H1 (cell line): Measurements from ENCODE around the gene PLEKHG4. TPM values are rescaled to one million over a fixed set of nuclear protein-coding genes. Genes with fewer than 3 reads are reported as not detected.

Experiments
- CTCF ChIA-PET: fragments of 300-600 bp; sonication (Branson Sonifier 250); formaldehyde crosslinking; loops from one replicate; lab custom pipeline; 2021; ENCODE audit not compliant: partially characterized antibody; lab: Charles Lee
- POLR2A ChIA-PET: fragments of 300-600 bp; sonication (Branson Sonifier 250); formaldehyde crosslinking; loops from one replicate; lab custom pipeline; 2021; ENCODE audit warnings: inconsistent platforms; ENCODE audit not compliant: partially characterized antibody; lab: Charles Lee
- DNase-seq, 2 experiments: peaks; one replicate each; pipeline versions ENCODE4 v3.0.0 to v3.0.0-alpha.2; 2010 to 2022; ENCODE audit warnings: low spot score in 2 of 2, low read depth in 1 of 2, mixed read lengths in 1 of 2
- FAIRE-seq: peaks from 2 replicates; lab custom pipeline; 2011; peaks lifted over from hg19 to GRCh38; lab: Jason Lieb, UNC
- H2AFZ ChIP-seq: 2 replicates; pipeline ENCODE4 v1.8.1; 2012; ENCODE audit warnings: low read length, inconsistent platforms
- H2AK5ac ChIP-seq: 2 replicates; pipeline ENCODE4 v1.6.1; 2013; ENCODE audit warnings: low read depth, low read length
- H2BK120ac ChIP-seq: replicated peaks from 2 replicates; pipeline ENCODE3; 2013; ENCODE audit warnings: low read depth, low read length, inconsistent platforms
- H2BK12ac ChIP-seq: 2 replicates; pipeline ENCODE4 v1.6.1; 2013; ENCODE audit warnings: low read depth, low read length
- H2BK15ac ChIP-seq: 2 replicates; pipeline ENCODE4 v1.6.1; 2013; ENCODE audit warnings: low read length
- H2BK20ac ChIP-seq: 2 replicates; pipeline ENCODE4 v1.6.1; 2013; ENCODE audit warnings: low read length
- H2BK5ac ChIP-seq: 2 replicates; pipeline ENCODE4 v1.6.1; 2013; ENCODE audit warnings: low read depth, low read length
- H3K14ac ChIP-seq: 2 replicates; pipeline ENCODE4 v1.6.1; 2013; ENCODE audit warnings: inconsistent platforms; ENCODE audit not compliant: insufficient read length
- H3K18ac ChIP-seq: 2 replicates; pipeline ENCODE4 v1.6.1; 2013; ENCODE audit warnings: low read length; ENCODE audit errors: extremely low read depth
- H3K23ac ChIP-seq: 2 replicates; pipeline ENCODE4 v1.6.1; 2013; ENCODE audit warnings: inconsistent platforms; ENCODE audit not compliant: insufficient read length
- H3K23me2 ChIP-seq: 2 replicates; pipeline ENCODE4 v1.6.1; 2013; ENCODE audit warnings: low read depth, low read length
- H3K27ac ChIP-seq: 2 replicates; pipeline ENCODE4 v1.6.1; 2011; ENCODE audit warnings: low read depth, low read length, inconsistent platforms
- H3K27me3 ChIP-seq, 4 experiments: replicated peaks in 1 of 4; 1 replicate in 1 of 4; 2 replicates in 3 of 4; pipeline versions ENCODE4 v1.6.1 to v1.8.1; 2011 to 2013; ENCODE audit warnings: low read length in 3 of 4, mild to moderate bottlenecking in 3 of 4, inconsistent platforms in 2 of 4, mixed read lengths in 2 of 4, moderate library complexity in 1 of 4; ENCODE audit not compliant: control insufficient read depth in 3 of 4, insufficient read depth in 3 of 4; ENCODE audit errors: extremely low read depth in 1 of 4
- H3K36me3 ChIP-seq, 4 experiments: 2 replicates each; pipeline versions ENCODE4 v1.6.1 to v1.8.1; 2011 to 2013; ENCODE audit warnings: mild to moderate bottlenecking in 4 of 4, low read length in 3 of 4, moderate library complexity in 2 of 4, control low read depth in 1 of 4, inconsistent platforms in 1 of 4; ENCODE audit not compliant: insufficient read depth in 4 of 4, control insufficient read depth in 2 of 4
- H3K4ac ChIP-seq: replicated peaks from 2 replicates; pipeline ENCODE3; 2013; ENCODE audit warnings: low read length, low read depth, mixed read lengths, inconsistent platforms; ENCODE audit not compliant: insufficient read length
- H3K4me1 ChIP-seq, 4 experiments: replicated peaks in 1 of 4; 1 replicate in 1 of 4; 2 replicates in 3 of 4; pipeline versions ENCODE4 v1.6.1 to v1.8.1; 2011 to 2013; ENCODE audit warnings: low read length in 3 of 4, inconsistent platforms in 2 of 4, mixed read lengths in 1 of 4; ENCODE audit not compliant: insufficient read depth in 4 of 4, control insufficient read depth in 3 of 4
- H3K4me2 ChIP-seq, 2 experiments: 2 replicates each; pipeline versions ENCODE4 v1.6.1 to v1.8.1; 2011 to 2013; ENCODE audit warnings: low read depth in 2 of 2, low read length in 2 of 2, control low read depth in 1 of 2, inconsistent platforms in 1 of 2, mild to moderate bottlenecking in 1 of 2; ENCODE audit not compliant: insufficient read depth in 1 of 2
- H3K4me3 ChIP-seq, 4 experiments: fragments of 200-600, 300-600 bp in 1 of 4; sonication (generic), shearing (Covaris generic), sonication (Bioruptor Twin) in 1 of 4; 2 replicates each; pipeline versions ENCODE4 v1.5.1 to v1.8.1; 2011 to 2016; ENCODE audit warnings: low read length in 4 of 4, low read depth in 3 of 4, control low read depth in 2 of 4, inconsistent platforms in 2 of 4, mild to moderate bottlenecking in 2 of 4, mixed read lengths in 1 of 4, moderate library complexity in 1 of 4; ENCODE audit not compliant: insufficient read depth in 2 of 4; ENCODE audit errors: extremely low read depth in 1 of 4
- H3K56ac ChIP-seq: replicated peaks from 2 replicates; pipeline ENCODE3; 2013; ENCODE audit warnings: low read depth, mild to moderate bottlenecking, mixed read lengths, low read length, inconsistent platforms; ENCODE audit not compliant: insufficient read length
- H3K79me1 ChIP-seq: 2 replicates; pipeline ENCODE4 v1.6.1; 2013; ENCODE audit warnings: low read depth, low read length, control low read depth
- H3K79me2 ChIP-seq, 2 experiments: 2 replicates each; pipeline versions ENCODE4 v1.6.1 to v1.8.1; 2012 to 2013; ENCODE audit warnings: low read length in 2 of 2, mild to moderate bottlenecking in 2 of 2, inconsistent platforms in 1 of 2; ENCODE audit not compliant: insufficient read depth in 2 of 2, control insufficient read depth in 1 of 2
- H3K9ac ChIP-seq, 4 experiments: replicated peaks in 1 of 4; 1 replicate in 1 of 4; 2 replicates in 3 of 4; pipeline versions ENCODE4 v1.6.1 to v1.8.1; 2011 to 2013; ENCODE audit warnings: low read depth in 3 of 4, low read length in 3 of 4, control low read depth in 2 of 4, mild to moderate bottlenecking in 2 of 4, moderate library complexity in 2 of 4, inconsistent platforms in 1 of 4; ENCODE audit errors: extremely low read depth in 1 of 4
- H3K9me3 ChIP-seq, 2 experiments: 2 replicates each; pipeline versions ENCODE4 v1.6.1 to v1.8.1; 2012 to 2013; ENCODE audit warnings: mild to moderate bottlenecking in 2 of 2, moderate library complexity in 2 of 2, control low read depth in 1 of 2, inconsistent platforms in 1 of 2, low read depth in 1 of 2, low read length in 1 of 2, mixed read lengths in 1 of 2; ENCODE audit not compliant: insufficient read depth in 2 of 2
- H4K20me1 ChIP-seq, 2 experiments: replicated peaks in 1 of 2; 2 replicates each; pipeline versions ENCODE3 to v1.8.1; 2011 to 2013; ENCODE audit warnings: inconsistent platforms in 2 of 2, low read length in 2 of 2, mild to moderate bottlenecking in 1 of 2; ENCODE audit not compliant: insufficient read depth in 2 of 2, control insufficient read depth in 1 of 2
- H4K5ac ChIP-seq: 2 replicates; pipeline ENCODE4 v1.6.1; 2013; ENCODE audit warnings: low read length, low read depth, mixed read lengths, inconsistent platforms; ENCODE audit not compliant: insufficient read length
- H4K8ac ChIP-seq: 2 replicates; pipeline ENCODE4 v1.8.0; 2013; ENCODE audit warnings: mild to moderate bottlenecking, moderate library complexity, low read length, inconsistent platforms; ENCODE audit not compliant: insufficient read depth; ENCODE audit errors: extremely low read depth
- H4K91ac ChIP-seq: replicated peaks from 2 replicates; pipeline ENCODE3; 2013; ENCODE audit warnings: low read length, mixed read lengths, inconsistent platforms; ENCODE audit not compliant: insufficient read length
- CHD1 ChIP-seq: IDR thresholded peaks from 2 replicates; pipeline ENCODE4 v1.6.1; 2012; ENCODE audit warnings: low read depth, low read length, improper control_type of control experiment
- HDAC2 ChIP-seq, 2 experiments: fragments of 300-600 bp in 1 of 2; sonication (generic) in 1 of 2; IDR thresholded peaks; 2 replicates each; pipeline ENCODE4 v1.6.1; 2011 to 2012; ENCODE audit warnings: low read depth in 2 of 2, low read length in 2 of 2, mild to moderate bottlenecking in 2 of 2, moderate library complexity in 2 of 2, borderline replicate concordance in 1 of 2, inconsistent platforms in 1 of 2
- MAX ChIP-seq: IDR thresholded peaks from 2 replicates; pipeline ENCODE4 v1.6.1; 2012; ENCODE audit warnings: inconsistent platforms
- NANOG ChIP-seq: IDR thresholded peaks from 2 replicates; pipeline ENCODE4 v1.6.1; 2011; ENCODE audit warnings: low read length, low read depth, mild to moderate bottlenecking, inconsistent platforms; ENCODE audit not compliant: insufficient read depth, poor library complexity, severe bottlenecking
- TAF7 ChIP-seq: optimal IDR thresholded peaks from 2 replicates; pipeline ENCODE3; 2011; ENCODE audit warnings: low read depth, mild to moderate bottlenecking, inconsistent platforms, low read length, moderate library complexity, borderline replicate concordance
- WGBS, 2 experiments: shearing (Covaris generic) in 1 of 2; methylation state at CpG; one replicate each; pipeline versions ENCODE4 v1.1.6 to v1.1.7; 2013 to 2015; ENCODE audit warnings: low lambda C conversion rate in 2 of 2, mixed read lengths in 2 of 2, inconsistent platforms in 1 of 2, low coverage in 1 of 2, missing lambda C conversion rate in 1 of 2; ENCODE audit not compliant: insufficient replicate concordance in 2 of 2, insufficient coverage in 1 of 2, insufficient read length in 1 of 2; ENCODE audit errors: extremely low coverage in 1 of 2, missing lambda C conversion rate in 1 of 2; 5-methylcytosine and 5-hydroxymethylcytosine counted together
- polyA plus RNA-seq, 7 experiments: library from polyadenylated mRNA; depleted of rRNA in 3 of 7; stranded (reverse) in 5 of 7; unstranded in 2 of 7; fragments of >200 nt in 5 of 7; fragments of 200-250 nt in 2 of 7; gene quantifications; 1 replicate in 5 of 7; 2 replicates in 1 of 7; 4 replicates in 1 of 7; pipeline versions ENCODE4 v1.2.1 to v1.2.3, GENCODE V29; 2011 to 2013; ENCODE audit warnings: missing spikeins in 2 of 7, mixed read lengths in 2 of 7
- total RNA-seq: library from RNA; stranded (reverse); fragmentation: NEBNext Ultra II Directional; extraction: Animal tissue kit (Norgen Biotek cat#: 25700); gene quantifications from 2 replicates; pipeline ENCODE4 v1.2.1, GENCODE V29; 2021
- TF ChIP-seq, protein P1 (sequence below): IDR thresholded peaks from 2 replicates; pipeline ENCODE4 v1.6.1; 2012; ENCODE audit warnings: inconsistent platforms

PLEKHG4 gene
- total and polyA plus RNA-seq, 2 of the 8 experiments (the other 6 are each of a cell fraction or from before 2014, with no cell fraction given) = 7.7 to 11.1 TPM

- POLR2A ChIA-PET = interaction anchor here (0.6 to 2.3 kb wide), 5 partner anchors 13 to 142 kb away, joined by 3 to 8 read pairs (median 4); no protein-coding TSS in a partner anchor
- H3K4me2 ChIP-seq = no peak overlapping the region
- FAIRE-seq = no peak
These were observed 13.5 kb upstream of the PLEKHG4 start for GRCh38 chr16:67265834-67266233.

More at GRCh38 chr16:67265834-67266233, 13.5 kb upstream of the PLEKHG4 start:
- H3K9ac ChIP-seq = no peak overlapping the region
- H2BK5ac ChIP-seq = no peak overlapping the region
- H2BK12ac ChIP-seq = no peak overlapping the region
- no peak overlapping the region for H3K27ac ChIP-seq
- no peaks in the 10 kb centered on the region for H3K9me3 ChIP-seq
- no peak overlapping the region for H2BK120ac ChIP-seq
- no peak overlapping the region for H4K8ac ChIP-seq
- H2BK15ac ChIP-seq = no peak overlapping the region; the same call in 1 of the 2 replicates
- H3K4me3 ChIP-seq = no peak overlapping the region
- no peak overlapping the region for H4K91ac ChIP-seq
- no peak overlapping the region for H3K4ac ChIP-seq
- no peak overlapping the region for H3K56ac ChIP-seq
- CTCF ChIA-PET = interaction anchor here (0.6 to 14.4 kb wide), 14 partner anchors 8 to 215 kb away, joined by 3 to 217 read pairs (median 4); partner anchors contain the start of genes ATP6V0D1, PLEKHG4 and TPPP3
- no peak overlapping the region for H2BK20ac ChIP-seq
- no peaks in the 10 kb centered on the region for H3K79me2 ChIP-seq
- WGBS, 2 experiments = 81% methylated on average over 7 of the region's 8 CpGs; no CpG with 5 or more reads in 1 of the 2 experiments
- no peaks in the 10 kb centered on the region for H3K23me2 ChIP-seq
- TF ChIP-seq, protein P1, sequence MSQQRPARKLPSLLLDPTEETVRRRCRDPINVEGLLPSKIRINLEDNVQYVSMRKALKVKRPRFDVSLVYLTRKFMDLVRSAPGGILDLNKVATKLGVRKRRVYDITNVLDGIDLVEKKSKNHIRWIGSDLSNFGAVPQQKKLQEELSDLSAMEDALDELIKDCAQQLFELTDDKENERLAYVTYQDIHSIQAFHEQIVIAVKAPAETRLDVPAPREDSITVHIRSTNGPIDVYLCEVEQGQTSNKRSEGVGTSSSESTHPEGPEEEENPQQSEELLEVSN = no peak
- TF ChIP-seq CHD1 (no peak), TAF7 (no peak), MAX (no peak), HDAC2 (IDR thresholded peaks at IDR 0.05; ENCODE audit: borderline replicate concordance in 1 of 2, low read depth in 2 of 2, low read length in 2 of 2) (no peak), NANOG (no peak)
- peaks cover 2 to 4% of the 10 kb centered on the region in 2 experiments for H4K20me1 ChIP-seq
- H3K27me3 ChIP-seq = no peaks in the 10 kb centered on the region; a peak in 1 of 7 replicates
- no peaks in the 10 kb centered on the region; a peak in 1 of 7 replicates for H3K4me1 ChIP-seq
- H3K23ac ChIP-seq = no peak overlapping the region
- H3K79me1 ChIP-seq = no peaks in the 10 kb centered on the region
- H2AFZ ChIP-seq = no peak overlapping the region
- DNase-seq = no peak
- no peak overlapping the region for H3K18ac ChIP-seq
- no peak overlapping the region for H2AK5ac ChIP-seq
- H3K36me3 ChIP-seq = no peaks in the 10 kb centered on the region; a peak in 1 of 8 replicates
- no peak overlapping the region for H4K5ac ChIP-seq
- no peak overlapping the region for H3K14ac ChIP-seq
